NCI-H1048 (cell line): Measurements from ENCODE around the gene RPL21.

Experiments
- DNase-seq: peaks from one replicate; lab custom pipeline; 2025; lab: John Stamatoyannopoulos, UW

The RPL21 gene

GRCh38 chr13:27258637-27259386, 7.5 kb downstream of the RPL21 start:
- no peak for DNase-seq

- no peak for DNase-seq
These were observed 8.5 kb downstream of the RPL21 start for GRCh38 chr13:27259831-27260230.

- DNase-seq = no peak
These were observed 10.0 kb downstream of the RPL21 start for GRCh38 chr13:27261396-27261795.

- DNase-seq = no peak
These were observed 12.1 kb downstream of the RPL21 start for GRCh38 chr13:27263438-27263837.

GRCh38 chr13:27264181-27264580, 12.8 kb downstream of the RPL21 start:
- no peak for DNase-seq

- no peak for DNase-seq
These were observed 13.3 kb downstream of the RPL21 start for GRCh38 chr13:27264648-27265047.

- peak; percentile 71 for DNase-seq
These were observed 15.6 kb downstream of the RPL21 start for GRCh38 chr13:27266917-27267316.

GRCh38 chr13:27267596-27267995, 16.2 kb downstream of the RPL21 start:
- no peak for DNase-seq

- DNase-seq = no peak
These were observed 17.8 kb downstream of the RPL21 start for GRCh38 chr13:27269114-27269665.

GRCh38 chr13:27270594-27271520, 19.5 kb downstream of the RPL21 start, which contains the start of gene RASL11A:
Gene RASL11A (plus strand): TSS chr13:27270830. CDS start chr13:27270945, 115 bp downstream.
- DNase-seq = peak; percentile 21

GRCh38 chr13:27271570-27272096, 20.3 kb downstream of the RPL21 start:
- no peak for DNase-seq

GRCh38 chr13:27273658-27274425, 22.5 kb downstream of the RPL21 start:
- DNase-seq = no peak

GRCh38 chr13:27274631-27275030, 23.3 kb downstream of the RPL21 start:
- no peak for DNase-seq

GRCh38 chr13:27276188-27276587, 24.8 kb downstream of the RPL21 start:
- DNase-seq = no peak

- no peak for DNase-seq
These were observed 28.1 kb downstream of the RPL21 start for GRCh38 chr13:27279506-27279905.

- no peak for DNase-seq
These were observed 28.8 kb downstream of the RPL21 start for GRCh38 chr13:27280009-27280656.

- no peak for DNase-seq
These were observed 29.5 kb downstream of the RPL21 start for GRCh38 chr13:27280841-27281240.

- DNase-seq = no peak
These were observed 30.1 kb downstream of the RPL21 start for GRCh38 chr13:27281420-27281819.

GRCh38 chr13:27283906-27284493, 32.6 kb downstream of the RPL21 start:
- DNase-seq = no peak

GRCh38 chr13:27288392-27288791, 37.0 kb downstream of the RPL21 start:
- DNase-seq = no peak
